Mesenchymal stem cell (in vitro differentiated cells and primary cell): ENCODE data around the gene UNC119B.

Experiments used
- DNase-seq: peaks from one replicate; pipeline ENCODE4 v3.0.0-alpha.2; 2013
- H2AFZ ChIP-seq: one replicate; pipeline ENCODE4 v1.6.1; 2013; ENCODE audit warnings: low read depth, mild to moderate bottlenecking, control low read depth, inconsistent platforms, low read length, moderate library complexity
- H2AK5ac ChIP-seq: 2 replicates; pipeline ENCODE4 v1.6.1; 2013; ENCODE audit warnings: low read length, moderate library complexity, mild to moderate bottlenecking, inconsistent platforms; ENCODE audit not compliant: severe bottlenecking
- H2BK120ac ChIP-seq: one replicate; pipeline ENCODE4 v1.6.1; 2013; ENCODE audit warnings: low read depth, mild to moderate bottlenecking, inconsistent platforms, low read length, moderate library complexity
- H2BK12ac ChIP-seq, 2 experiments: one replicate each; pipeline ENCODE4 v1.6.1; 2013; ENCODE audit warnings: inconsistent platforms in 2 of 2, low read length in 2 of 2, mild to moderate bottlenecking in 2 of 2, moderate library complexity in 2 of 2, control low read depth in 1 of 2
- H2BK15ac ChIP-seq: one replicate; pipeline ENCODE4 v1.6.1; 2013; ENCODE audit warnings: mild to moderate bottlenecking, low read depth, inconsistent platforms; ENCODE audit not compliant: poor library complexity, severe bottlenecking
- H2BK5ac ChIP-seq: 2 replicates; pipeline ENCODE4 v1.6.1; 2013; ENCODE audit warnings: low read depth, mild to moderate bottlenecking, low read length, control low read depth, inconsistent platforms; ENCODE audit not compliant: poor library complexity, severe bottlenecking
- H3K14ac ChIP-seq, 2 experiments: one replicate each; pipeline ENCODE4 v1.6.1; 2013; ENCODE audit warnings: inconsistent platforms in 2 of 2, low read length in 2 of 2, control low read depth in 1 of 2, mild to moderate bottlenecking in 1 of 2, moderate library complexity in 1 of 2
- H3K18ac ChIP-seq, 2 experiments: one replicate each; pipeline ENCODE4 v1.6.1; 2013; ENCODE audit warnings: inconsistent platforms in 2 of 2, low read length in 2 of 2, control low read depth in 1 of 2, low read depth in 1 of 2, mild to moderate bottlenecking in 1 of 2
- H3K23ac ChIP-seq, 2 experiments: one replicate each; pipeline ENCODE4 v1.6.1; 2013; ENCODE audit warnings: inconsistent platforms in 2 of 2, low read length in 2 of 2, mild to moderate bottlenecking in 2 of 2, moderate library complexity in 2 of 2, control low read depth in 1 of 2
- H3K27ac ChIP-seq: 2 replicates; pipeline ENCODE4 v1.5.1; 2013; ENCODE audit warnings: mild to moderate bottlenecking, moderate library complexity, low read length, control low read depth, inconsistent platforms; ENCODE audit not compliant: poor library complexity, severe bottlenecking
- H3K27me3 ChIP-seq, 2 experiments: 2 replicates each; pipeline versions ENCODE4 v1.6.1 to v1.7.0; 2013; ENCODE audit warnings: low read length in 2 of 2, mild to moderate bottlenecking in 2 of 2, moderate library complexity in 2 of 2, control low read depth in 1 of 2, inconsistent platforms in 1 of 2; ENCODE audit not compliant: control insufficient read depth in 1 of 2, insufficient read depth in 1 of 2
- H3K36me3 ChIP-seq, 2 experiments: 2 replicates each; pipeline versions ENCODE4 v1.6.1 to v1.7.0; 2013; ENCODE audit warnings: low read length in 2 of 2, control low read depth in 1 of 2, inconsistent platforms in 1 of 2, low read depth in 1 of 2, mild to moderate bottlenecking in 1 of 2; ENCODE audit not compliant: insufficient read depth in 2 of 2, control insufficient read depth in 1 of 2
- H3K4ac ChIP-seq, 2 experiments: one replicate each; pipeline ENCODE4 v1.6.1; 2013; ENCODE audit warnings: inconsistent platforms in 2 of 2, low read length in 2 of 2, mild to moderate bottlenecking in 2 of 2, moderate library complexity in 2 of 2, control low read depth in 1 of 2, low read depth in 1 of 2
- H3K4me1 ChIP-seq: 2 replicates; pipeline ENCODE4 v1.6.1; 2013; ENCODE audit warnings: low read depth, low read length, control low read depth; ENCODE audit not compliant: control insufficient read depth, insufficient read depth
- H3K4me2 ChIP-seq: 2 replicates; pipeline ENCODE4 v1.6.1; 2013; ENCODE audit warnings: low read length, mild to moderate bottlenecking, inconsistent platforms; ENCODE audit not compliant: poor library complexity, severe bottlenecking
- H3K4me3 ChIP-seq, 2 experiments: 2 replicates each; pipeline versions ENCODE4 v1.5.1 to v1.7.0; 2013; ENCODE audit warnings: low read length in 2 of 2, mild to moderate bottlenecking in 2 of 2, control low read depth in 1 of 2, low read depth in 1 of 2; ENCODE audit not compliant: insufficient read depth in 1 of 2
- H3K79me1 ChIP-seq: replicated peaks from 2 replicates; pipeline ENCODE4 v1.6.1; 2013; ENCODE audit warnings: mild to moderate bottlenecking, control low read depth, low read length, inconsistent platforms; ENCODE audit not compliant: poor library complexity, severe bottlenecking
- H3K9ac ChIP-seq: 2 replicates; pipeline ENCODE4 v1.7.0; 2013; ENCODE audit warnings: mild to moderate bottlenecking, low read length, moderate library complexity
- H3K9me3 ChIP-seq: 2 replicates; pipeline ENCODE4 v1.7.0; 2013; ENCODE audit warnings: mild to moderate bottlenecking, low read length; ENCODE audit not compliant: control insufficient read depth
- H4K8ac ChIP-seq: one replicate; pipeline ENCODE4 v1.6.1; 2013; ENCODE audit warnings: inconsistent platforms, mild to moderate bottlenecking, low read length, moderate library complexity
- H4K91ac ChIP-seq: one replicate; pipeline ENCODE4 v1.6.1; 2013; ENCODE audit warnings: mild to moderate bottlenecking, low read length, inconsistent platforms
- WGBS: methylation state at CpG from one replicate; pipeline ENCODE4 v1.1.7; 2013; ENCODE audit warnings: mixed read lengths; 5-methylcytosine and 5-hydroxymethylcytosine counted together

Gene UNC119B

DNA sequence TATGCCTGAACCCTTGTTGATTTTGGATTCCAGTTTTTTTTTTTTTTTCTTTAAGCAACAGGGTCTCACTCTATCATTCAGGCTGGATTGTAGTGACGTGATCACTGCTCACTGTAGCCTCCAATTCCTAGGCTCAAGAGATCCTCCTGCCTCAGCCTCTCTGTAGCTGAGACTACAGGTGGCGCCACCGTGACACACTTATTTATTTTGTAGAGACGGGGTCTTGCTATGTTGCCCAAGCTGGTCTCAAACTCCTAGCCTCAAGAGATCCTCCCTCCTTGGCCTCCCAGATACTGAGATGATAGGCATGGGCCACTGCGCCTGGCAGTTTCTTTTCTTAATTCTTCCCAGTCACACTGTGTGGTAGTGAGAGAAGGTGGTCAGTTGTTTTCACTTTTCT, 40.5 kb downstream of the UNC119B start:
- no peak for DNase-seq

DNA sequence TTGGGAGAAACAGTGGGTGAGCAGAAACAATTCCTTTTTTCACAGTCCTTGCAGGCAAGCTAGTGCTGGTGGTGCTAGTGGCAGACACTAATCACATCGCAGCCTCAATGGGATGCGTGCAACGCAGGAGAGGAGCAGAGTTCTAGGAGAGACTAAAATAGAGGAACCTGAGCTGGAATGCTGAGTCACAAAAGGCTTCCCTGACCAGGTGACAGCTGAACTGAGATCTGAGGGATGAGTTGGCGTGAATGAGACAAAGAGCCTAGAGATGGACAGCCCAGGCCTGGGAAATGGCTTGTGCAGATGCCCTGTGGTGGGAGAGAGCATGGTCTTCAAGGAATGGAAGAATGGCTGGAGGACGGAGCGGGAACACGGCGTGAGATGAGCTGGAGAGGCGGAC, 41.1 kb downstream of the UNC119B start:
- Histone ChIP-seq H2BK15ac (no peak overlapping the region), H2BK5ac (no peak overlapping the region), H4K91ac (no peak overlapping the region), H3K27me3 (no peaks in the 10 kb centered on the region), H2BK12ac (no peak overlapping the region), H3K4me1 (no peaks in the 10 kb centered on the region), H2AK5ac (no peak overlapping the region), H3K27ac (no peak overlapping the region), H4K8ac (no peak overlapping the region), H3K4me2 (no peak overlapping the region), H3K4ac (no peak overlapping the region), H3K4me3 (no peak overlapping the region), H2AFZ (no peak overlapping the region), H3K23ac (no peak overlapping the region), H3K18ac (no peak overlapping the region), H2BK120ac (no peak overlapping the region), H3K14ac (no peak overlapping the region), H3K36me3 (no peaks in the 10 kb centered on the region), H3K9me3 (peaks cover 6% of the 10 kb centered on the region), H3K79me1 (no peaks in the 10 kb centered on the region), H3K9ac (no peak overlapping the region)
- WGBS = 94% methylated on average over 9 of the region's 9 CpGs
- no peak for DNase-seq

More for the DNA sequence above, 40.5 kb downstream of the UNC119B start:
- Histone ChIP-seq H2BK15ac (no peak overlapping the region), H3K9me3 (peaks cover 6% of the 10 kb centered on the region), H3K4ac (no peak overlapping the region), H2BK12ac (no peak overlapping the region), H3K27ac (no peak overlapping the region), H2AK5ac (no peak overlapping the region), H3K27me3 (no peaks in the 10 kb centered on the region), H3K36me3 (no peaks in the 10 kb centered on the region), H2BK5ac (no peak overlapping the region), H3K9ac (no peak overlapping the region), H3K23ac (no peak overlapping the region), H3K4me3 (no peak overlapping the region), H4K91ac (no peak overlapping the region), H3K79me1 (no peaks in the 10 kb centered on the region), H3K14ac (no peak overlapping the region), H3K4me1 (no peaks in the 10 kb centered on the region), H3K4me2 (no peak overlapping the region), H2BK120ac (no peak overlapping the region), H3K18ac (no peak overlapping the region), H4K8ac (no peak overlapping the region), H2AFZ (no peak overlapping the region)
- WGBS = 100% methylated on average over 5 of the region's 5 CpGs

DNA sequence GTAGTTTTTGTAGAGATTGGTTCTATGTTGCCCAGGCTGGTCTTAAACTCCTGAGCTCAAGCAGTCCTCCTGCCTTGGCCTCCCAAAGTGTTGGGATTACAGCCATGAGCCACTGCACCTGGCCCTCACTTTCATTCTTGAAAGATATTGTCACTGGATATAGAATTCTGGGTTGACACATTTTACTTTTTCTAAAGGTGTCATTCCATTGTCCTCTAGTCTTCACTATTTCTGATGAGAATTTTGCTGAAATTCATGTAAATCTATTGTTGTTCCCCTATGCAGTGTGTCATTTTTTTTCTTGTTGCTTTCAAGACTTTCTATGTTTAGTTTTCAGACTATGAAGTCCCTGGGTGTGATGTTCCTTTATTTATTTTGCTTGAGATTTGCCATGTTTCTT, 44.5 kb downstream of the UNC119B start:
- H3K36me3 ChIP-seq = peaks cover 7% of the 10 kb centered on the region in 2 experiments
- H2BK15ac ChIP-seq = no peak overlapping the region

DNA sequence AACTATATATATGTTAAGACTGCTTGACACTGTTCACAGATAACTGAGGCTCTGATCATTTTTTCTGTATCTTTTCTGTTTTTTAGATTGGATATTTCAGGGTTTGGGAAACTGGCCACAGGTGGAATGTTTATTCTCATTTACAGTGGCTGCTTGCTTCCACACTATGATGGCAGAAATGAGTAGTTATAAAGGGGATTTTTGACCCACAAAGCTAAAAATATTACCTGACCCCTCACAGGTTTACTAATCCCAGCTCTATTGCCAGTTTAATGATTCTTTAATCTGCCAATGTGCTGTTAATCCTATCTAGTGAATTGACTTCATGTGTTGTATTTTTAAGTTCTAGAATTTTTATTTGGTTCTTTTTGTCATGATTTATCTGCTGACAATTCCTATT, 45.0 kb downstream of the UNC119B start:
- no peak overlapping the region for H2AFZ ChIP-seq
- H3K4me1 ChIP-seq = peaks cover 3% of the 10 kb centered on the region
- H3K9ac ChIP-seq = no peak overlapping the region
- H2BK5ac ChIP-seq = no peak overlapping the region
- H3K4ac ChIP-seq = no peak overlapping the region
- no peak overlapping the region for H2AK5ac ChIP-seq
- H4K91ac ChIP-seq = no peak overlapping the region
- no peak overlapping the region for H3K27ac ChIP-seq
- peaks cover 6% of the 10 kb centered on the region for H3K9me3 ChIP-seq
- no peaks in the 10 kb centered on the region for H3K79me1 ChIP-seq
- H2BK15ac ChIP-seq = no peak overlapping the region
- H4K8ac ChIP-seq = no peak overlapping the region
- no peak overlapping the region for H2BK120ac ChIP-seq
- H3K27me3 ChIP-seq = no peaks in the 10 kb centered on the region
- DNase-seq = no peak
- peaks cover 12% of the 10 kb centered on the region in 2 experiments for H3K36me3 ChIP-seq
- H3K23ac ChIP-seq = no peak overlapping the region
- no peak overlapping the region for H3K4me2 ChIP-seq
- H3K14ac ChIP-seq = no peak overlapping the region
- H3K4me3 ChIP-seq = no peak overlapping the region
- H3K18ac ChIP-seq = no peak overlapping the region
- H2BK12ac ChIP-seq = no peak overlapping the region

More for the DNA sequence above, 44.5 kb downstream of the UNC119B start:
- H4K91ac ChIP-seq = no peak overlapping the region
- H2BK5ac ChIP-seq = no peak overlapping the region
- no peaks in the 10 kb centered on the region for H3K79me1 ChIP-seq
- H3K9me3 ChIP-seq = peaks cover 6% of the 10 kb centered on the region
- H3K18ac ChIP-seq = no peak overlapping the region
- H3K4ac ChIP-seq = no peak overlapping the region
- no peak overlapping the region for H3K23ac ChIP-seq
- H3K4me3 ChIP-seq = no peak overlapping the region
- no peak overlapping the region for H2BK12ac ChIP-seq
- no peak overlapping the region for H2AFZ ChIP-seq
- no peak overlapping the region for H4K8ac ChIP-seq
- no peak for DNase-seq
- peaks cover 3% of the 10 kb centered on the region for H3K4me1 ChIP-seq
- no peak overlapping the region for H3K14ac ChIP-seq
- H2AK5ac ChIP-seq = no peak overlapping the region
- no peak overlapping the region for H3K4me2 ChIP-seq
- H3K27ac ChIP-seq = no peak overlapping the region
- H3K9ac ChIP-seq = no peak overlapping the region
- H2BK120ac ChIP-seq = no peak overlapping the region
- no peaks in the 10 kb centered on the region for H3K27me3 ChIP-seq
